SIG-M5 treated with dmso at 0.1 percent for 504 hours (cell line): ENCODE results near the gene EHD3.

Experiments used
- DNase-seq: peaks from one replicate; lab custom pipeline; 2025; ENCODE audit not compliant: unreplicated experiment; lab: John Stamatoyannopoulos, UW

Gene EHD3

GRCh38 chr2:31253356-31254131 lies 19.6 kb downstream of the EHD3 start:
- no peak for DNase-seq

DNA sequence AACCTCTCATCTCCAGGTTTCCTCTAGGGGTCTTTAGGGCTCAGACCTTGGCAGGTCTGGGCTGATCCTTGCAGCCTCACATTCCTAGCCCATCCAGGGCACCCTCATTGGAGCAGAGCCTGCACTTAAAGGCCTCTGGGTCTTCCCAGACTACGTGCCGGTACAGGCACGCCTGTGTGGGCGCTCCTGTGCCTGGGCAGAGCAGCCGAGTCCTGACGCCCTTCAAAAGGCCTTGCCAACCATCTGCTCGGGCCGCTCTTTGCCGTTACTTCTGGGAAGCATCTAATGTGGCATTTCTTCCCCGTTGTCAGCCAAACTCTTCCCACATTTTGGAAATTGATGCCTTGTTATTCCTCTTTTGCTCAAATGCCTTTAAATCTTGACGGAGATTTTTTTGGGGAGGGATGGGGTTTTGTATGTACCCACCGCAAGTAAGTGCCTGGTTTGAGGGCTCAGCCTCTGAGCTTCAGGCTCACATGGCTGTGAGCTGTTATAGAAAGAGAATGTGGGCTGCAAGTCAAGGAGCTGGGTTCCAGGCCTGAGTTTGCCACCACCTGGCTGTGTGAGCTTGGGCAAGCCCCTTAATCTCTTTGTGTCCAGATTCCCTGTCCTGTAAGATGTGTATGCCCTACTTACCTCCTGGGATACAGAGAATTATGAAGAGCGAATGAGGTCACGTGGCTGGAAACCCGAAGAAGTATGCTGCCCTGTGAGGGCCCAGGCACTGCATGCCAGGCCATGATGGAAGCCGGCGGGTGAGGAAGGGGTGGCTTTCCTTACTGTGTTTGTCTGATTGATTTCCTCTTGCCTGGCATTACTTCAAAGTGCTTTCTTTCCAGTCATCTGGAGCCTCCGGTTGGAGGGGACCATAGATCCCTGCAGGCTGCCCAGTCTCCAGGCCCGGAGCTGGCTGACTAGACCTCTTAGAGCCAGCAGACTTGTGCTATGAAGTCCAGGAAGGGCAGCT lies 20.6 kb downstream of the EHD3 start:
- DNase-seq = no peak

DNA sequence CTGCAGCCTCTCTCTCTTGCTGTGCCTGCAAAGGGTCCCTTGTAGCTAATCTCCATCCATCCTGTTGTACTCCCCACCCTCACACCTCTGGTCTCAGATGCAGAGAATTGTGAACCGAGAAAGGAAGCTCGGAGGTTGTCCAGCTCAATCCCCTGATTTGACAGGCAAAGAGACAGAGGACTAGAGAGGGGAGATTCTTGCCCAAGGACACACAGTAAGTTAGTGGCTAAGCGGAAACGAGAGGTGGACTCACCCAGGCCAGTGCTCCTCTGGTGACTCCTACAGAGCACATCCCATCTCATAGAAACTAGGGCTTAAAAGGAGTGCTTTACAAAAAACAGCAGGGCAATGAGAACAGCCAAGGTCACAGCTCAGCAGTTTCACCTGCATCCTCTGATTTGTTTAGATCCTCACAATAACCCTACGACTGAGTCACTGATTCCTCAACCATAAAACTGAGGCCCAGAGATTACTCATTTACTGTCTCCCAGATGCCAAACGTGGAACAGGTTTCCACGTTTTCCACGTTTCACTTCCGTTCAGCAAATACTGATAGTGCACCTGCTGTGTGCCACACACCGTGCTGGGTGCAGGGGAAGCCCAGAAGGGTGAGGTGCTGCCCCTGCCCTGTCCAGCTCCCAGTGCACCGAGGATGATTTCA lies 22.1 kb downstream of the EHD3 start:
- DNase-seq = no peak

DNA sequence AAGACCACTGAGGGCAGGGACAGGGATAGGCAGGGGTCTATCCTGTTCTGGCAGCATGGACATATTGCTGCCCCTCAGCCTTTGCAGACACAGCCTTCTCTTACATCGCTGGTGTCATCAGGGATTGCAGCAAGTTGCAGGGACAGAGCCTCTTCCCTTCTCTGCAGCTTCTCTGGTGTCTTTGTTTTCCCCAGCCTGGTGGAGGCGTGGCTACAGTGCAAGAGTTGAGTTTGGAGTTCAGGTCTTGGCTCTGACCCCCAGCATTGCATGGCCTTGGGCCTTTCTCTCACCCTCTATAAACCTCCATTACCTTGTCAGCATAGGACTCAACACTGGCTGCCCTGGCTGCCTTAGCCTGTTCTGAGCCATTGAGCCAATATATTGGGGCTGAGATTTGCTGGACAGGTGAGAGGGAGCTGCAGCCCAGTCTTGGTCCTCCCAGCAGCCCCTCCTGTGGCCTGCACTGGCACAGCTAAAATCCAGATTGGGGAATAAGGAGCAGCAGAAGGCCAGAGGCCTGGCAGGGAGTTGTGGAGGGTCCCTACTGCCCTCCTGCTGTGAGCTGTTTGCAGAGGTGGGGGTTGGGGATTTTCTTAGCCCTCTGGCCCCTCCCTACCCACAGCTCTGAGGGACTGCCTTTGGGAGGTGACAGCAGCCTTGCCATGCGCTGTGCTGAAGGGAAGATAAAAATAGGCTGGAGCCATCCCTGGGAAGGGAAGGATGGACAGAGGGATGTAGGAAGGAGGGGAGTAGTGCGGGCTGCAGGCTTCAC lies 22.8 kb downstream of the EHD3 start:
- DNase-seq = no peak

- no peak for DNase-seq
These were observed 24.4 kb downstream of the EHD3 start for GRCh38 chr2:31258351-31258750.

GRCh38 chr2:31259075-31259474 lies 25.1 kb downstream of the EHD3 start:
- no peak for DNase-seq

DNA sequence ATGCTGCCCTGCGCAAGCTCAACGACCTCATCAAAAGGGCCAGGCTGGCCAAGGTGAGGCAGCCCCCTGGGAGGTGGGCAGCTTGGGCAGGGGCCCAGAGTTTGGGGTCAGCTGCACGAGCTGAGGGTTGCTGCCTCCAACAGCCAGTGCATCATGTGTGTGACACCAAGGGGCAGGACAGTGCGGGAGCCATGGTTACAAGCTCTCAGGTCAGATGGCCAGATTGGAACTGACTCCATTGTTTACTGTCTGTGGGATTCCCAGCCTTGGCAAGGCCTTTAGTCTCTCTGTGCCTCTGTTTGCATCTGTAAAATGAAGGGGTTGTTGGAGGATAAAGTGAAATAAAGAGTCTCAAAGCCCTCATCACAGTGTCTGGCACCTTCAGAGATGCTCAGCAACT lies 26.9 kb downstream of the EHD3 start:
- DNase-seq = no peak

DNA sequence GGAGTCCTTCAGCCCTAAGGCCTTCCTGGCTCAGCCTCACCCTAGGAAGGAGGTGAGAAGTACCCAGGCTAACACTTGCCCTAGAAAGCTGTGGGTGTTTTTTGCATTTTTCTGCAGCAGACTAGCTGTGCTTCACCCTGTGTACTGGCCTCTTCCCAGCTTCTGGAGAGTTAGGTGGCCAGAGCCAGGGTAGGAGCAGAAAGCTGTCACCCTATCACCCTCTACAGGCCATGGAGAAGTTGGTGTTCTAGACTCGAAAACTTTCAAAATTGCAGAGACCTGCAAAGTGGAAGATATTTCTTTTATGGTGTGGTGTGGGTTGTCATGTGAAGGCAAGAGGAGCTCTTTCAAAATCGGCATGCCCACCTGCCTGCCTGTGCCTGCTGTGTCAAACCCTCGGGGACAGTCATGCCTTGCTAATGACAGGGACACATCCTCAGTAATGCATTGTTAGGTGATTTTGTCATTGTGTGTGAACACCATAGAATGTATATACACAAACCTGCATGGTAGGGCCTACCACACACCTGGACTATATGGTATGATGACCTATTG lies 29.8 kb downstream of the EHD3 start:
- no peak for DNase-seq

- DNase-seq = no peak
These were observed 31.3 kb downstream of the EHD3 start for GRCh38 chr2:31265234-31265633.

GRCh38 chr2:31266804-31267203 lies 32.9 kb downstream of the EHD3 start:
- DNase-seq = no peak

DNA sequence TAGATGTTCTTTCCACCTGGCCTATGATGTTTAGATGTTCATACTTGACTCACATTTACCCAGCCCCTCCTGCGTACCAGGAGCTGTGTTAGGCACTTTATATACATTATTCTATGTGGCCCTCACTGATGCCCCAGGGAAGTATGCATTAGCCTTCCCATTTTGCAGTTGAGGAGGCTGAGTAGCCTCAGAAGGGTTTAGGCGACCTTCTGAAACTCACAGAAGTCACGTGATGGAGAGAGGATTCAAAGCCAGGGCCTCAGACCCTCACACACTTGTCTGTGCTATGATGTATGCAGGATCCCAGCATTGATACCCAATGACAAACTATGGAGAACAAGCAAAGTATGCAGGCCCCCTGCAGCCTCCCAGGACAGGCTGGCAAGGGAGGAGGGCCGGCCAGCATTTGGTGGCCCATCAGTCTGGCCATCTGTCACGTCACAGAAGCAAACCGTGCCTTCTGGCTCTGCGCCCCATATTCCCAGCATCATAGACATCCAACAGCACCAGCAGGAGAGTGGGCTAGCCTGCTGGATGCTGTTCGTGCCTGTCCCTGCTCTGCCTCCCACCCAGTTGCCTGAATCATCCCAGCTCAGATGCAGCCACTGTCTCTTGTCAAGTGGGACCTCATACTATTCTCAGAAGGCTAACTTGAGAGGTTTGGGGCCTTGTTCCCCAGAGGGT lies 33.6 kb downstream of the EHD3 start:
- DNase-seq = no peak

- DNase-seq = no peak
These were observed 34.4 kb downstream of the EHD3 start for GRCh38 chr2:31268344-31268743.

- no peak for DNase-seq
These were observed 35.1 kb downstream of the EHD3 start for GRCh38 chr2:31269087-31269486.

DNA sequence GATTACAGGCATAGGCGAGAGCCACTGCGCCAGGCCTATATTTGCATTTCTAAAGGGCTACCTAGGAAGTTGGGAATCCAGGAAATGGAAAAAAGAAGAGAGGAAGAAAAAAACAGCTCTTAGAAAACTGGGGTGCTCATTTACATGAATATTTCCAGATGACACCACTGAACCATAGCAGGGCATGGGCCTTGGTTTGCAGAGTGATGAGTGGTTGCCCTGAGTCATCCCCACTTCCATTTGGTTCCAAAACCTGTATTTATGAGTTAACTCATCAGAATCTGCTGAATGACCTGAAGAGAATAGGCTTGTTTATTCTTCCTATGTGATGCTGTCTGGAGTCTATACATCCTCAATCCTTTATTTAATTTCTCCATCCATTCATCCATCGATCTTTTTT lies 36.2 kb downstream of the EHD3 start:
- DNase-seq = no peak

DNA sequence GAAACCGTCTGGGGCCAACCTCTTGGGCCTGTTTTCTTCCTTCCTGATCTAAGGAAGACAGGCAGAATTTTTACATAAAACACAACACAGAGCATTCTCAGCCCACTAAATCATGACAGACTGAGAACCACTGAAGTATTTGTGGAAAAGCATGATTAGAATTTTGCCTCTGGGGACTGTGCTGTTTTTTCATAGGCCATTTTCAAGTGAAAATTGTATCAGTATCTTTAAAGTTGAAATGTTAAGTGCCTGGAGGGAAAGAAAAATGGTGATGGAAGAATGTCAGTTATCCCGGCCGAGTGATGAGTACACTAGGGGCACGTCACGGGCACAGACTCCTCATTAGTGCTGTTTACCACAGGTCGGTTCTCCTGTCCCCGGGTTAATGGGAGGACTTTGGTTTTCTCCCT lies 36.9 kb downstream of the EHD3 start:
- no peak for DNase-seq

- DNase-seq = no peak
These were observed 37.9 kb downstream of the EHD3 start for GRCh38 chr2:31271851-31272267.

GRCh38 chr2:31274401-31275075 lies 40.6 kb downstream of the EHD3 start:
- no peak for DNase-seq

DNA sequence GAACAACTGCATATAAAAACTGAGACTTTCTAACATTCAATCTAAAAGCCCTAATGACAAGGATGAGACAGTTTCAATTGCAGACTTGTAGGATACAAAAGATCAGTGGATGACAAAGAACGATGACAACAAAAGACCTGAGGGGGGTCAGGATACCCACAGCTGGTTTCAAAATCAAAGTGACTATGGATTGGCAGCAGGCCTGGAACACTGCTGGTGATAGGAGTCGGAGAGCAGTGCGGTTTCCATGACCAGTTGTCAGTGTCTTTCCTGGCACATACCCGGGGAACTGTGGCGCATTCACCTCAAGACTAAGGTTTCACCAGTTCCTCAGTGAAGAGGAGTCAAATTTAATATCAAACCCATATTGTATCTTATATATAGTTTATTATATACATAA lies 42.0 kb downstream of the EHD3 start:
- DNase-seq = no peak

DNA sequence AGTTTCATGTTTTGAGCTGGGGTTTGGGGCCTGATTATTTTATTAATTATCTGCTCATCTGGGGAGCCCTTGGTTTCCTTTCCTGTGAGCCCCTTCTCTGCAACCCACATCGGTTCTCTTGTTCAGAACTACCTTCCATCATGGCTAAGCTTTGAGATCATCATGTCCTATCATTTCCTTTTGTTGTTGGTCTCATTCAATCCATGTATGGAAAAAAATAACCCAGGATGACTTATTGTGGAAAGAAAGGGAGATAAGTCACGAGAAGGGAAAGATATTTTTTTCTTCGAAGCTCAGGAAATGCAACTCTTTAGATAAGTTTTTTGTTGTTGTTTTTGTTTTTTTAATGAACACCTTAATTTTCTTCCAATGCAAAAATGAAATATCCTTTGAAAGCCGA lies 43.7 kb downstream of the EHD3 start:
- DNase-seq = no peak
